Activated naive CD8-positive, alpha-beta T cell treated with anti-CD3 and anti-CD28 coated beads, Interleukin-2, amount 50 U/mL, for 24 hours (primary cell): Measurements from ENCODE around the gene EFHC1.
"Not testable (repeated sequence)": the region's sequence is repeated elsewhere in the genome, so short reads cannot be mapped to it uniquely, and the experiment has no call there.

Source experiments
- ATAC-seq: fragments of 150-1000 bp; cut with Tn5 transposase; one replicate; pipeline ENCODE4 v1.10.0; 2021
- DNase-seq: peaks from one replicate; pipeline ENCODE4 v3.0.0; 2021
- H3K27ac Mint-ChIP-seq: one replicate; pipeline ENCODE4 v1.8.0; 2021; ENCODE audit warnings: mild to moderate bottlenecking, mixed read lengths
- H3K27me3 Mint-ChIP-seq: one replicate; pipeline ENCODE4 v1.8.0; 2021; ENCODE audit warnings: mixed read lengths
- H3K36me3 Mint-ChIP-seq: one replicate; pipeline ENCODE4 v1.8.0; 2021; ENCODE audit warnings: low read depth, mixed read lengths
- H3K4me1 Mint-ChIP-seq: one replicate; pipeline ENCODE4 v1.8.0; 2021; ENCODE audit warnings: mixed read lengths
- H3K4me3 Mint-ChIP-seq: one replicate; pipeline ENCODE4 v1.8.0; 2021; ENCODE audit warnings: mild to moderate bottlenecking, moderate library complexity, mixed read lengths
- H3K9me3 Mint-ChIP-seq: one replicate; pipeline ENCODE4 v1.8.0; 2021; ENCODE audit warnings: mixed read lengths

Gene EFHC1, protein sequence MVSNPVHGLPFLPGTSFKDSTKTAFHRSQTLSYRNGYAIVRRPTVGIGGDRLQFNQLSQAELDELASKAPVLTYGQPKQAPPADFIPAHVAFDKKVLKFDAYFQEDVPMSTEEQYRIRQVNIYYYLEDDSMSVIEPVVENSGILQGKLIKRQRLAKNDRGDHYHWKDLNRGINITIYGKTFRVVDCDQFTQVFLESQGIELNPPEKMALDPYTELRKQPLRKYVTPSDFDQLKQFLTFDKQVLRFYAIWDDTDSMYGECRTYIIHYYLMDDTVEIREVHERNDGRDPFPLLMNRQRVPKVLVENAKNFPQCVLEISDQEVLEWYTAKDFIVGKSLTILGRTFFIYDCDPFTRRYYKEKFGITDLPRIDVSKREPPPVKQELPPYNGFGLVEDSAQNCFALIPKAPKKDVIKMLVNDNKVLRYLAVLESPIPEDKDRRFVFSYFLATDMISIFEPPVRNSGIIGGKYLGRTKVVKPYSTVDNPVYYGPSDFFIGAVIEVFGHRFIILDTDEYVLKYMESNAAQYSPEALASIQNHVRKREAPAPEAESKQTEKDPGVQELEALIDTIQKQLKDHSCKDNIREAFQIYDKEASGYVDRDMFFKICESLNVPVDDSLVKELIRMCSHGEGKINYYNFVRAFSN

DNA sequence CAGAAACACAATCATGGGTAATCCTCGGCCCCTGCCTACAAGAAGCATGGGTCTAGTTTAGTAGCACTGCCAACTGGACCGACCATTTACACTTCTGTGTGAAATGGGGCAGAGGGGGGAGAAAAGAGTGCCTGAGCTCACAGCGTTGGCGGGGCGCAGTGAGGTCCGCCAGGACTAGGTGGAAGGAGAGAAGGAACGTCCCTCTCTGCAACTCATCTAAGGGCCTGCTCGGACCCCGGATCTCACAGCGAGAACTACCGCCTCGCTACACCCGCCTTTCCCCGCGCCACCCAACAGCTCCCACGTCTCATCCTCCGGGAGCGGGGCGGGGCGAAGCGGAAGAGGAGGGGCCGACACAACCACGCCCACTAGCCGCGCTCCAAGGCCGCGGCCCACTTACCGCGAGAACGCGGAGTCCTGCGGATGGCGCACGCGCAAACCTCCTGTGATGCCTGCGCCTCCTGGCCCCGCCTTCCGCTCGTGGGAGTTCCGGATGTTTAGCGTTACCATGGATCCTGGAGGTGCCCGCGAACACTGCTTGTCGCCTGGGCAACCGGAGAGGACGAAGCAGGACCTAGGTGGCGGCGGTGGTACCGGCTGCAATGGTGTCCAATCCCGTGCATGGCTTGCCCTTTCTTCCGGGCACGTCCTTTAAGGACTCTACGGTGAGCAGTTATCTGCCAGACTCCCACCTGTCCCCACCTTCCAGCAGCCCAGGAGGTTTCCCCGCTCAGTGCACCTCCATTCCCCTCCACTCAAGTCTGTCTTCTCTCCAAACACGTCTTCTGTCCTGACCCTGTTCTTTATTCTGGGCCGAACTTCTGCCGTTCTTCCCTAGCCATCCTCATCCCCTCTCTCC is at the start of gene EFHC1:
TSS of gene EFHC1 (plus strand) at position 534 of the 859 bp plus-strand sequence. CDS start at position 603, 69 bp downstream.
- peaks cover 34% of the 10 kb centered on the region for H3K4me1 Mint-ChIP-seq
- H3K27ac Mint-ChIP-seq: no peak within 1 kb of the TSS
- H3K9me3 Mint-ChIP-seq: no peaks in the 10 kb centered on the region
- DNase-seq (peak; percentile 99), ATAC-seq (peak; percentile 92)
- H3K4me3 Mint-ChIP-seq: no peak within 1 kb of the TSS
- H3K27me3 Mint-ChIP-seq: no peaks in the 10 kb centered on the region
- no peaks in the 10 kb centered on the region for H3K36me3 Mint-ChIP-seq

DNA sequence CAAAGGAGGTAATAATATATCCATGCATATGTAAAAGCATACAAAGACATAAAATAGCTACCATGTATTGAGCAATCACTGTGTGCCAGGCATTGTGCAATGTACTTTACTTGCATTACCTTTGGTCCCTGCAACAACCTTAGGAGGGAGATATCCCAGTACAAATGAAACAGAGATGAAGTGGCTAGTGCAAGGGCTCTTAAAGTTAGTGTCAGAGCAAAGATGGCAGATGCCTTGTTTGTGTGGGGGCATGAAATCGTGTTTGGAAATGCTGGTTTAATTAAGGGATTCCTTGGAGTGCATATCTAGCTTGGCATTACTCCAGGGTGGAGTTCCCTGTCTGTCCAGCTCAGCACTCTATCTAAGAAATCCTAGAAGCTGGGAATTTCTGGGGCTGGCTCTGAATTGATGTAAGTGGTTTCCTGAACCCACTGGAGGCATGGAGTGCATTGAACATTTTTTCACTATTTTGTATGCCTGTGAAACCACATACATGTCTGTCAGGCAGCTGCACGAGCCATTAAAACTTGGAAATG is 48.4 kb upstream of the EFHC1 start:
- peaks cover 15% of the 10 kb centered on the region for H3K9me3 Mint-ChIP-seq
- H3K27ac Mint-ChIP-seq: no peak overlapping the region
- peaks cover 43% of the 10 kb centered on the region for H3K36me3 Mint-ChIP-seq
- DNase-seq (no peak), ATAC-seq (no peak)
- H3K4me3 Mint-ChIP-seq: no peak overlapping the region
- H3K4me1 Mint-ChIP-seq: peaks cover 52% of the 10 kb centered on the region
- H3K27me3 Mint-ChIP-seq: no peaks in the 10 kb centered on the region

DNA sequence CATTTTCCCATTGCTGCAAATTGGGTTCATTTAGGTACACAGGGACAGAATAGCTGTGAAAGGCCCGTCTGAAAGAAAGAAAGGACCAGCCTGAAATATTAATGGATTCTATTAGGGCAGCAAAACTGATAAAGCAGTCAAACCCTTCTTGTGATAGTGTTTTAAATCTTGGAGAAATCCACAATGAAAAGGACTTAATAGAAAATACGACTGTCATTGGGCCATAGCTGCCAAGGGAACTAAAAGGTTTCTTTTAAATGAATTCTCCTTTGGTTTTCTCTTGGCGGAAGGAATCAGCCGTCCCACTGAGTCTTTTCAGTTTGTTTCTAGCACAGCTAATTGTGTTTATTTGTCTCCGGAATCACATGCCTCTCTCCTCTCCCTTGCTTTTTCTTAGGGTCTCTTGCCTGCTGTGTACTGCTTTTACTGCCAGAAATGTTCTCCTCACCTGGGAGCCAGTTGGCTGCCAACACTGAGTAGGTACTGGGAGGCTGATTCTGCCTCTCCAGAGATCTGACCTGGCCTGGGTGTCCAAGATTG is 46.9 kb upstream of the EFHC1 start:
- ATAC-seq: no peak
- H3K36me3 Mint-ChIP-seq: peaks cover 31% of the 10 kb centered on the region
- no peak overlapping the region for H3K27ac Mint-ChIP-seq

DNA sequence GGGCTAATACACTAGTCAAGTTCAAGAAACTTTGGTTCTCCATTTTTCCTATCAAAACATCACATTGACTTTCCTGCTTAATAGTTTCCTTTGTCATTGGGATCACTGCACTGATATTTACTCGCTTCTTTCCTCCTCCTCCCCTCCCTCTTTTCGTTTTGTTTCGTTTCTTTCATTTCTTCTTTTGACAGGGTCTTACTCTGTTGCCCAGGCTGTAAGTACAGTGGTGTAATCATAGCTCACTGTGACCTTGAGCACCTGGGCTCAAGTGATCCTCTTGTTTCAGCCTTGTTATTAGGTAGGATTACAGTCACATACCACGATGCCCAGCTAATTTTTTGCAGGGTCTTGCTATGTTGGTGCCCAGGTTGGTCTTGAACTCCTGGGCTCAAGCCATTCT is 45.9 kb upstream of the EFHC1 start:
- H3K27ac Mint-ChIP-seq: no peak overlapping the region

More for the DNA sequence above, 46.9 kb upstream of the EFHC1 start:
- Mint-ChIP-seq H3K9me3 (peaks cover 15% of the 10 kb centered on the region), H3K4me3 (no peak overlapping the region), H3K27me3 (no peaks in the 10 kb centered on the region), H3K4me1 (peaks cover 53% of the 10 kb centered on the region)
- no peak for DNase-seq

DNA sequence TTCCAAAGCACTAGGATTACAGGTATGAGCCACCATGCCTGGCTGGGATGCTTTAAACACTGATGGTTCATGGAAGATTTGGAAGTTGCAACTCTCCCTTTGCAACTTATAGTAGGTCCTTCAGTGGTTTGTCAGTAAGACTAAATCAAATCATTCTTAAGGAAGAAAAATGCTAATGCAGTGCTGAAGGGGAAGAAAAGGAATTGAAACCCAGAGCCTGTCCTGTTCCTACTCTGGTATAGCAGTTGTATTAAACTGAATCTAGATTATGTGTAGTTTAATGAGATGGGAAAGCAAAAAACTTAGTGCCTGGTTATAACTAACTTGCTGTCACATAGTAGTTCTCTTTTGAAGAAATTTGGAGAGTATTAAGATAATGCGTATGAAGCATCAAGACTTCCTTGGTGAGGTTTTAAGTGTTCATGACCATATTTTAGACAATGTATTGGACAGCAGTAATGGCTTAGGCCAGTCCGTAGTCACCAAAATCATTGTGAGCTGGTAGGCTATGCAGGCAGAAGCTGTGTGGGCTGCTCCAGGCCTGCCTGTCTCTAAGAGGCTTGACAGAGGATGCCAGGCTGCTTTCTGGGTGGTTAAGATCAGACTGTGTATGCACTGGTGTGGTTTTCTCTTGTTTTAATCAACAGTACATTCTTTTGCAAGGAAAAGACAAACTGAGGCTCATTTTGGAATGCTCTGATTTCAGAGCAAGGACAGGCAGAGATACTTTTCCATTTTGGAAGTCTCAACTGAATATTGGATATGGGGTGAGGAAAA is 44.2 kb upstream of the EFHC1 start:
- peaks cover 26% of the 10 kb centered on the region for H3K36me3 Mint-ChIP-seq

More for the DNA sequence above, 45.9 kb upstream of the EFHC1 start:
- DNase-seq: no peak
- peaks cover 48% of the 10 kb centered on the region for H3K4me1 Mint-ChIP-seq
- H3K4me3 Mint-ChIP-seq: no peak overlapping the region
- H3K27me3 Mint-ChIP-seq: no peaks in the 10 kb centered on the region
- peaks cover 15% of the 10 kb centered on the region for H3K9me3 Mint-ChIP-seq
- no peak for ATAC-seq
- peaks cover 27% of the 10 kb centered on the region for H3K36me3 Mint-ChIP-seq

DNA sequence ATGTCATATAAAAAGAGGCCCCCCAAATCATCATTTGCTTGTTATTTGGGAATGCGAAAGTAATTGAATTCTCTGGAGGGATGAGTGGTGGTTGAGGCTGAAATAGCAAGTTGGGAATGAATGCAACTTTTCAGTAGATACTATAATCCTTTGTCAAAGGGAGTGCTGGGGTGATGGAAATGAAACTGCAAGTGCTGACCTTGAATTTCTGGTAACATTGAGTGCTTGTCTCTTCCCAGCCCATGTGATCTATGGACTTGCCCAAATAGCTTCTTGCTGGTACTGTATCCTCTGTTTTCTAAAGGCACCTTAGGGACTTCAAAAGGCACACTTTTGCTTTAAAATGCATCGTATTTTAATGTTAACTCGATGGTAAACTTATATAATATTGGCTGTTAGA is 43.4 kb upstream of the EFHC1 start:
- Mint-ChIP-seq H3K9me3 (peaks cover 15% of the 10 kb centered on the region), H3K36me3 (peaks cover 30% of the 10 kb centered on the region), H3K27ac (no peak overlapping the region), H3K27me3 (no peaks in the 10 kb centered on the region), H3K4me1 (peaks cover 62% of the 10 kb centered on the region), H3K4me3 (no peak overlapping the region)
- ATAC-seq (peak; percentile 27), DNase-seq (no peak)

More for the DNA sequence above, 44.2 kb upstream of the EFHC1 start:
- peak overlapping the region; percentile 10 for H3K27ac Mint-ChIP-seq
- no peaks in the 10 kb centered on the region for H3K27me3 Mint-ChIP-seq
- peaks cover 15% of the 10 kb centered on the region for H3K9me3 Mint-ChIP-seq
- ATAC-seq: peak; percentile 66
- H3K4me3 Mint-ChIP-seq: no peak overlapping the region
- peaks cover 56% of the 10 kb centered on the region for H3K4me1 Mint-ChIP-seq
- no peak for DNase-seq

DNA sequence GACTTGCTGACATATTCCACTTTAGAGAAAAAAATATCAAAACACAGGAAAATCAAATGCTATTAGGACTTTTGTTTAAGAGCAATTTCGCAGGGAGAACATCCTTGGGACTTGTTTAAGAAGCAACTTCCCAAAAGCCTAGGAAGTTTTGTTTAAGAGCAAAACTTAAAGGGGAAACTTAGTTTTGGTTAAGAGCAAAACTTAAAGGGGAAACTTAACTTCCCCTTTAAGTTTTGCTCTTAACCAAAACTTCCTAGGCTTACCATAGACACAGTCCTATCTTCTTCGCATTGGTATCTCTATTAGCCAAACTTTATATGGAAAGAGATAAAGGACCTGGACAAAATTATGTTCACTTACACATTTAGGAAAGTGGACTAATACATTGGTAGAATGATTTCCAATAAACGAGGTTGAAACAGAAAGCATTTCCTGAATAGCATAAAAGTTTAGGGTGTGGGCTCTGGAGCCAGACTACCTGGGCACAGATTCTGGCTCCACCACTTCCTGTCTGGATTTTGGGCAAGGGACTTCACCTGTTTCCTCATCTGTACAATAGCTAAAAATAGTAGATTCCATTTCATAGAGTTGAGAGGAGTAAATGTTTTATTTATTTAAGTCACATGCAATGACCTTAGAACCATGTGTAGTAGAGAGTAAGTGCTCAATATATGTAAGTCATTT is 42.5 kb upstream of the EFHC1 start:
- peak overlapping the region; percentile 9 for H3K4me3 Mint-ChIP-seq
- H3K36me3 Mint-ChIP-seq: peaks cover 34% of the 10 kb centered on the region
- H3K27me3 Mint-ChIP-seq: no peaks in the 10 kb centered on the region
- peaks cover 65% of the 10 kb centered on the region for H3K4me1 Mint-ChIP-seq
- DNase-seq (no peak), ATAC-seq (no peak)
- peaks cover 15% of the 10 kb centered on the region for H3K9me3 Mint-ChIP-seq
- H3K27ac Mint-ChIP-seq: peak overlapping the region; percentile 39

DNA sequence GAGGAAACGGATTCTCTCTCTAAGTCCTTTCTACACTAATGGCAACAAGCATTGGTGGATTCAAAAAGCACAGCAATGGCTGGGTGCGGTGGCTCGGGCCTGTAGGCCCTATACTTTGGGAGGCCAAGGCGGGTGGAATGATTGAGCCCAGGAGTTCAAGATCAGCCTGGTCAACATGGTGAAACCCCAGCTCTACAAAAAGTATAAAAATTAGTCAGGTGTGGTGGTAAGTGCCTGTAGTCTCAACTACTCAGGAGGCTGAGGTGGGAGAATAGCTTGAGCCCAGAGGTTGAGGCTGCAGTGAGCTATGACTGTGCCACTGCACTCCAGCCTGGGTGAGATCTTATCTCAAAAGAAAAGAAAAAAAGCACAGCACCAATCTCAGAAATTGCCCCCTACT is 38.9 kb upstream of the EFHC1 start:
- peaks cover 74% of the 10 kb centered on the region for H3K4me1 Mint-ChIP-seq
- H3K9me3 Mint-ChIP-seq: peaks cover 13% of the 10 kb centered on the region
- peaks cover 34% of the 10 kb centered on the region for H3K36me3 Mint-ChIP-seq
- H3K27ac Mint-ChIP-seq: no peak overlapping the region
- H3K4me3 Mint-ChIP-seq: no peak overlapping the region
- no peaks in the 10 kb centered on the region for H3K27me3 Mint-ChIP-seq
- ATAC-seq (peak; percentile 50), DNase-seq (no peak)

DNA sequence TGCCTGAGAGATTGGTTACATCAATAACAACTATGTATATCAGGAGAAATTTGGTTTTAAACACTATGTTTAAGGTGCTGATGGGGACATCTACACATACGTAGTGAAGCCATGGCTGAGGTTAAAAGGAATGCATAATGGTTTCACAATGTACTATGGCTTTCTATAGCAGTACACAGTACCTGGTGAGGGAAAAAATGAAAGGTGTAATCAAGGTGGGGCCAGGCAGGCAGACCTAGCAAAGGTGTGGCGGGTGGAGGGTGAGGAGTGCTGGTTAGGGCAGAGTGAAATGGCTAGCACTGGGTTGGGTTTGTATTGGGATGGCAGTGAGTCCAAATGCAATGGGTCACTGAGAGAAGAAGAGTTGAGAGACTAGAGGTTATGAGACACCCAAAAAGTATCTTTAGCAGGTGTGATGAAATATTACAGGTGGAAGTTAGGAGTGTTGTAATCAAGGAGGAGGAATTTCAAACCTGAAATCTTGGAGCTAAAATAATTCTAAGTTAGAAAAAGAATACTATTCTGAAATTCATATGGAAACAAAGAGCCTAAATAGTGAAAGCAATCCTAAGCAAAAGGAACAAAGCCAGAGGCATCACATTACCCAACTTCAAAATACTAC is 35.9 kb upstream of the EFHC1 start:
- no peak for ATAC-seq
- no peak overlapping the region for H3K27ac Mint-ChIP-seq
- peaks cover 67% of the 10 kb centered on the region for H3K4me1 Mint-ChIP-seq
- H3K9me3 Mint-ChIP-seq: peaks cover 15% of the 10 kb centered on the region
- no peak overlapping the region for H3K4me3 Mint-ChIP-seq
- H3K36me3 Mint-ChIP-seq: peaks cover 30% of the 10 kb centered on the region
- DNase-seq: no peak
- H3K27me3 Mint-ChIP-seq: no peaks in the 10 kb centered on the region

DNA sequence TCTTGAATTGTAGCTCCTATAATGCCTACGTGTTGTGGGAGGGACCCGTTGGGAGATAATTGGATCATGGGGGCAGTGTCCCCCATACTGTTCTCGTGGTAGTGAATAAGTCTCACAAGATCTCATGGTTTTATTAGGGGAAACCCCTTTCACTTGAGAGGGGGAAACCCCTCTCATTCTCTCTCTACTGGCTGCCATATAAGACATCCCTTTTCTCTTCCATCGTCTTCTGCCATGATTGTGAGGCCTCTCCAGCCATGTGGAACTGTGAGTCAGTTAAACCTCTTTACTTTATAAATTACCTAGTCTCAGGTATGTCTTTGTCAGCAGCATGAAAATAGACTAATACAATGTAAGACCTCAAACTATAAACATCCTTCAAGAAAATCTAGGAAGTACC is 35.1 kb upstream of the EFHC1 start:
- no peaks in the 10 kb centered on the region for H3K27me3 Mint-ChIP-seq
- H3K4me1 Mint-ChIP-seq: peaks cover 72% of the 10 kb centered on the region
- peaks cover 27% of the 10 kb centered on the region for H3K36me3 Mint-ChIP-seq
- DNase-seq (no peak), ATAC-seq (peak; percentile 66)
- H3K27ac Mint-ChIP-seq: peak overlapping the region; percentile 24
- H3K9me3 Mint-ChIP-seq: peaks cover 15% of the 10 kb centered on the region
- no peak overlapping the region for H3K4me3 Mint-ChIP-seq

DNA sequence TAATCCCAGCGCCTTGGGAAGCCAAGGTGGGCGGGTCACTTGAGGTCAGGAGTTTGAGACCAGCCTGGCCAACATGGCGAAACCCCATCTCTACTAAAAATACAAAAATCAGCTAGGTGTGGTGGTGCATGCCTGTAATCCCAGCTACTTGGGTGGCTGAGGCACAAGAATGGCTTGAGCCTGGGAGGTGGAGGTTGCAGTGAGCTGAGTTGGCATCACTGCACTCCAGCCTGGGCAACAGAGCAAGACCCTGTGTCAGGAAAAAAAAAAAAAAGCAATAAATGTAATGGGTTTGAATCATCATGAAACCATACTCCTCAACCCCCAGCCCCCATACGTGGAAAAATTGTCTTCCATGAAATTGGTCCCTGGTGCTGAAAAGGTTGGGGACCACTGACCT is 32.0 kb upstream of the EFHC1 start:
- not testable (repeated sequence) for ATAC-seq, H3K4me3 Mint-ChIP-seq, H3K27me3 Mint-ChIP-seq, DNase-seq, H3K27ac Mint-ChIP-seq
- peaks cover 15% of the 10 kb centered on the region for H3K9me3 Mint-ChIP-seq
- H3K4me1 Mint-ChIP-seq: peaks cover 79% of the 10 kb centered on the region
- H3K36me3 Mint-ChIP-seq: peaks cover 14% of the 10 kb centered on the region

DNA sequence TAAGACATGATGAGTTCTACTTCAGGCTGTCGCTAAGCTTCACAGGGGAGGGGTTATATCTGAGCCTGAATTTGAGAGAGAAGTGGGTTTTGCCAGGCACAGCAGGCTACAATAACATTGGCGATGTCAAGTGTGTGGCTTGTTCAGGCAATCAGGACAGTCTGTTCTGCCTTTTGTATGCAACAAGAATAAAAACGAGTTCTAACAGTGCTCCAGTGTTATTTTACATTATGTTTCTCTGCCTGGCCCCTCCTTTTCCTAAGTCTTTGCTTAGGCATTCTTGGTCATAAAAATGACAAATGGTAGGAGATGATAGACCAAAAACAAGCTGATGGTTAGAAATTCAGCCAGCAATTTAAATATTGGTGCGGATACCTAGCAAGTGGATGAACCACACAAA is 31.4 kb upstream of the EFHC1 start:
- DNase-seq (no peak), ATAC-seq (no peak)
- H3K36me3 Mint-ChIP-seq: peaks cover 12% of the 10 kb centered on the region
- H3K27me3 Mint-ChIP-seq: no peaks in the 10 kb centered on the region
- H3K9me3 Mint-ChIP-seq: peaks cover 15% of the 10 kb centered on the region
- peak overlapping the region; percentile 73 for H3K4me3 Mint-ChIP-seq
- peaks cover 81% of the 10 kb centered on the region for H3K4me1 Mint-ChIP-seq
- H3K27ac Mint-ChIP-seq: peak overlapping the region; percentile 97

DNA sequence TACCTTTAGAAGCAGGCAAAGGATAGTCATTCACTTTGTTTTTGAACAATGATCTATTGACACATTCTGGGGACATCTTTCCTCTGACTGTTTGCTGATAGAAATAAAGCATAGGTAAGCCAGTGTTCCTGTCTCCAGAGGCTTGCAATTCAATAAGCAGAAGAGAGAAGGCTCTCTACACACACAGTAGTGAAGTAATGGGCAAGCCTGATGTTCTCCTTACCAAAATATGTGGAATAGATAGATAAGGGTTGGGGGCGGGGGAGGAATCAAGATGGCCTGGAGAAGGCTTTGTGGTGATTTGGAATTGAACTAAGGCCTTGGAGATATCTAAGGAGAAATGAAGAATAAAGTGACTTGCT is 30.9 kb upstream of the EFHC1 start:
- no peak for DNase-seq
- Mint-ChIP-seq H3K27ac (peak overlapping the region; percentile 97), H3K9me3 (peaks cover 13% of the 10 kb centered on the region), H3K27me3 (no peaks in the 10 kb centered on the region), H3K4me1 (peaks cover 81% of the 10 kb centered on the region), H3K36me3 (peaks cover 9% of the 10 kb centered on the region), H3K4me3 (peak overlapping the region; percentile 73)
- no peak for ATAC-seq
